Parathyroid adenoma (tissue), 2 donors: ENCODE measurements around the gene TMOD4.
"Not testable (repeated sequence)": the region's sequence is repeated elsewhere in the genome, so short reads cannot be mapped to it uniquely, and the experiment has no call there.

ENCODE experiments used
- H2AFZ ChIP-seq: fragments of 300-600 bp; sonication (generic); one replicate; pipeline ENCODE4 v1.7.0; 2017; ENCODE audit warnings: antibody characterized with exemption, mild to moderate bottlenecking
- H3K27ac ChIP-seq: fragments of 300-600 bp; sonication (generic); one replicate; pipeline ENCODE4 v1.7.0; 2017
- H3K27me3 ChIP-seq: fragments of 300-600 bp; sonication (generic); one replicate; pipeline ENCODE4 v1.7.0; 2017; ENCODE audit warnings: low read length; ENCODE audit not compliant: control insufficient read depth, insufficient read depth
- H3K36me3 ChIP-seq: fragments of 300-600 bp; sonication (generic); one replicate; pipeline ENCODE4 v1.7.0; 2017; ENCODE audit warnings: low read length; ENCODE audit not compliant: control insufficient read depth, insufficient read depth
- H3K4me1 ChIP-seq: fragments of 300-600 bp; sonication (generic); one replicate; pipeline ENCODE4 v1.7.0; 2017; ENCODE audit warnings: control low read depth
- H3K4me2 ChIP-seq: fragments of 300-600 bp; sonication (generic); one replicate; pipeline ENCODE4 v1.7.0; 2017; ENCODE audit warnings: low read length
- H3K4me3 ChIP-seq: fragments of 300-600 bp; sonication (generic); one replicate; pipeline ENCODE4 v1.7.0; 2017; ENCODE audit warnings: low read depth, low read length
- H3K79me2 ChIP-seq: fragments of 300-600 bp; sonication (generic); one replicate; pipeline ENCODE4 v1.7.0; 2017; ENCODE audit warnings: control low read depth
- H3K9ac ChIP-seq: fragments of 300-600 bp; sonication (generic); one replicate; pipeline ENCODE4 v1.7.0; 2017; ENCODE audit warnings: mild to moderate bottlenecking
- H3K9me3 ChIP-seq: fragments of 300-600 bp; sonication (generic); one replicate; pipeline ENCODE4 v1.7.0; 2017; ENCODE audit warnings: low read length; ENCODE audit not compliant: control insufficient read depth
- CTCF ChIP-seq: fragments of 300-600 bp; sonication (generic); IDR thresholded peaks from one replicate; pipeline ENCODE4 v1.7.0; 2017; ENCODE audit warnings: antibody characterized with exemption, mild to moderate bottlenecking
- donor health status: primary hyperparathyroidism.

The TMOD4 gene

GRCh38 chr1:151189637-151190445, 14.1 kb upstream of the TMOD4 start, which contains the start of gene VPS72:
VPS72 (minus strand) TSS chr1:151190197; CDS start chr1:151190121, 76 bp downstream.
- H3K27ac ChIP-seq = peak within 1 kb of the TSS; percentile 68
- peak within 1 kb of the TSS; percentile 94 for H3K4me3 ChIP-seq
- peak within 1 kb of the TSS; percentile 28 for H3K9ac ChIP-seq
- no peaks in the 10 kb centered on the region for H3K36me3 ChIP-seq
- H2AFZ ChIP-seq = peak within 1 kb of the TSS; percentile 89
- no peaks in the 10 kb centered on the region for H3K27me3 ChIP-seq
- peak within 1 kb of the TSS; percentile 66 for H3K4me2 ChIP-seq
- TF ChIP-seq CTCF = no peak
- no peaks in the 10 kb centered on the region for H3K79me2 ChIP-seq
- no peaks in the 10 kb centered on the region for H3K9me3 ChIP-seq
- H3K4me1 ChIP-seq = no peaks in the 10 kb centered on the region

GRCh38 chr1:151188667-151189066, 12.9 kb upstream of the TMOD4 start:
- not testable (repeated sequence) for H3K79me2 ChIP-seq, H2AFZ ChIP-seq, H3K27ac ChIP-seq, H3K36me3 ChIP-seq, H3K4me1 ChIP-seq, H3K9ac ChIP-seq, H3K9me3 ChIP-seq, H3K4me3 ChIP-seq, H3K27me3 ChIP-seq
- H3K4me2 ChIP-seq = peak overlapping the region; percentile 66

- Histone ChIP-seq H3K9ac (no peak overlapping the region), H3K4me3 (no peak overlapping the region), H3K4me1 (no peaks in the 10 kb centered on the region), H3K79me2 (no peaks in the 10 kb centered on the region), H2AFZ (no peak overlapping the region), H3K4me2 (no peak overlapping the region), H3K36me3 (no peaks in the 10 kb centered on the region), H3K27ac (no peak overlapping the region), H3K9me3 (no peaks in the 10 kb centered on the region), H3K27me3 (no peaks in the 10 kb centered on the region)
- no peak for TF ChIP-seq CTCF
These were observed 11.4 kb upstream of the TMOD4 start for GRCh38 chr1:151187205-151187604.

- Histone ChIP-seq H3K36me3 (no peaks in the 10 kb centered on the region), H3K4me2 (no peak overlapping the region), H3K27me3 (no peaks in the 10 kb centered on the region), H3K9me3 (no peaks in the 10 kb centered on the region), H3K4me1 (no peaks in the 10 kb centered on the region), H2AFZ (no peak overlapping the region), H3K9ac (no peak overlapping the region), H3K27ac (no peak overlapping the region), H3K79me2 (no peaks in the 10 kb centered on the region), H3K4me3 (no peak overlapping the region)
- no peak for TF ChIP-seq CTCF
These were observed 8.4 kb upstream of the TMOD4 start for GRCh38 chr1:151184211-151184610.

GRCh38 chr1:151176514-151177045, 799 bp upstream of the TMOD4 start:
- Histone ChIP-seq H2AFZ (no peak overlapping the region), H3K4me3 (no peak overlapping the region), H3K36me3 (no peaks in the 10 kb centered on the region), H3K4me2 (no peak overlapping the region), H3K79me2 (no peaks in the 10 kb centered on the region), H3K4me1 (no peaks in the 10 kb centered on the region), H3K27ac (no peak overlapping the region), H3K27me3 (no peaks in the 10 kb centered on the region), H3K9ac (no peak overlapping the region), H3K9me3 (no peaks in the 10 kb centered on the region)
- TF ChIP-seq CTCF = no peak
